ENCODE data around the gene SLC22A7. TPM values are rescaled to one million over a fixed set of nuclear protein-coding genes. Genes with fewer than 3 reads are reported as not detected.

SLC22A7 gene
- total RNA-seq, 2 donors from 2014 or later, result not detected

DNA sequence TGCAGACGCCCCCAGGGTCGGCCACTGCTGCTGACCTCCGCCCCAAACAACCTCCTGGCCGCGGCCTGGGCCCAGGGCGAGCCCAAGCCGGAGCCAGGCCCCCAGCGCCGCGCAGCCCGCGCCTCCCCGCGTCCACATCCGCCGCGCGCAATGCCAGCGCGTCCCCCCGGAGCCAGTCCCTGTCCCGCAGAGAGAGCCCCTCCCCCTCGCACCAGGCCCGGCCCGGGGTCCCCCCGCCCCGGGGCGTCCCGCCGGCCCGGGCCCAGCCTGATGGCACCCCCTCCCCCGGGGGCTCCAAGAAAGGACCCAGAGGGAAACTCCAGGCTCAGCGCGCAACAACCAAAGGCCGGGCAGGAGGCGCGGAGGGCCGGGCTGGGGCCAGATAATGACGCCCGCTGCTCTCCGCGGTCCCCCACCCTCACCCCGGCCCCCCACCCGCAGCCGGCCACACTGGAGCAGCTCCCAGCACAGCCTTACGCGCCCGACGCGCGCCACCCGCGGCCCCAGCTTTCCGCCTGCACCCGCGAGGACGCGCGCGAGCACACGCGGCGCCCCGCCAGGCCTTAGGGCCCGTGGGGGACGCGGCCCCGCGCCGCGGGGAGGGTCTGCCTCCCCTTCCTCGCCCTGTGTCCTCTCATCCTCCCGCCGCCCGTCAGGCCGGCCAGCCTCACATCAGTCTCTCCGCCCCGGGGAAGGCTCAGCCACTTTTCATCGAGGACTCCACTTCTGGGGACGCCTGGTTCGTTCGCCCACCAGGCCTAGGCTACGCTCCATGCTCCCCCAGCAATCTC is 12.9 kb upstream of the SLC22A7 start:
- H3K27me3 ChIP-seq, result no peaks in the 10 kb centered on the region
- WGBS, 2 donors, result 2 to 16% methylated on average over 14 to 71 of the region's 83 CpGs
- ATAC-seq (no peak), DNase-seq (no peak)
- H3K4me1 ChIP-seq, result no peaks in the 10 kb centered on the region
- TF ChIP-seq, protein P1, sequence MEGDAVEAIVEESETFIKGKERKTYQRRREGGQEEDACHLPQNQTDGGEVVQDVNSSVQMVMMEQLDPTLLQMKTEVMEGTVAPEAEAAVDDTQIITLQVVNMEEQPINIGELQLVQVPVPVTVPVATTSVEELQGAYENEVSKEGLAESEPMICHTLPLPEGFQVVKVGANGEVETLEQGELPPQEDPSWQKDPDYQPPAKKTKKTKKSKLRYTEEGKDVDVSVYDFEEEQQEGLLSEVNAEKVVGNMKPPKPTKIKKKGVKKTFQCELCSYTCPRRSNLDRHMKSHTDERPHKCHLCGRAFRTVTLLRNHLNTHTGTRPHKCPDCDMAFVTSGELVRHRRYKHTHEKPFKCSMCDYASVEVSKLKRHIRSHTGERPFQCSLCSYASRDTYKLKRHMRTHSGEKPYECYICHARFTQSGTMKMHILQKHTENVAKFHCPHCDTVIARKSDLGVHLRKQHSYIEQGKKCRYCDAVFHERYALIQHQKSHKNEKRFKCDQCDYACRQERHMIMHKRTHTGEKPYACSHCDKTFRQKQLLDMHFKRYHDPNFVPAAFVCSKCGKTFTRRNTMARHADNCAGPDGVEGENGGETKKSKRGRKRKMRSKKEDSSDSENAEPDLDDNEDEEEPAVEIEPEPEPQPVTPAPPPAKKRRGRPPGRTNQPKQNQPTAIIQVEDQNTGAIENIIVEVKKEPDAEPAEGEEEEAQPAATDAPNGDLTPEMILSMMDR (IDR thresholded peaks at IDR 0.05), result no peak
- no peak for TF ChIP-seq POLR2A (IDR thresholded peaks at IDR 0.05)
- no peak overlapping the region for H3K4me3 ChIP-seq
- H3K9me3 ChIP-seq, result no peaks in the 10 kb centered on the region
- intact Hi-C loops (cut with DNase I), result no loop called here
- H3K27ac ChIP-seq, result no peak overlapping the region
- H3K36me3 ChIP-seq (replicated peaks in 1 of 2; ENCODE audit: insufficient read depth in 1 of 2, low read depth in 2 of 2), result no peaks in the 10 kb centered on the region

DNA sequence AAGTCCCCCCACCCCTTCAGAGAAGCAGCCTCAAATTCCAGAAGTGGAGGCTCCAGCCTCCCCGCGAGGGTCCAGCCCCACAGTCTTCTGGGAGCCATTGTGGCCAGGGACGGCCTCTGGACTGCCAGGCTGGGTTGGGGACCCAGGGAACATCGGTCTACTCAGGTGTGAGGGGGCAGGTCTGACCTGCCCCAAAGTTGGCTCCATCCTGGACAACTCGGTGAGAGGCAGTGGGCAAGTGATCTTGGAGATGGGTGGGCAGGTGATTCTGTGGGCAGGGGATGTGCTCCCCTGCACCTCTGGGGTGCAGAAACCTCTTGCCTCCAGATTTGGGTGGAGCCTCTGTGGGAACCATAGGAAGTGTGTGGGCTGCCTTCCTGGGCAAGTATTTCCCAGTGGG is 12.2 kb upstream of the SLC22A7 start:
- no peaks in the 10 kb centered on the region for H3K9me3 ChIP-seq
- H3K4me3 ChIP-seq, result no peak overlapping the region
- DNase-seq, result no peak
- no peaks in the 10 kb centered on the region for H3K36me3 ChIP-seq (replicated peaks in 1 of 2; ENCODE audit: insufficient read depth in 1 of 2, low read depth in 2 of 2)
- no peaks in the 10 kb centered on the region for H3K27me3 ChIP-seq
- no peaks in the 10 kb centered on the region for H3K4me1 ChIP-seq
- 52% methylated on average over 5 of the region's 5 CpGs; no CpG with 5 or more reads in 1 of the 2 donors for WGBS, 2 donors
- no peak overlapping the region for H3K27ac ChIP-seq
- ATAC-seq, result no peak
- no peak for TF ChIP-seq POLR2A (IDR thresholded peaks at IDR 0.05)
- TF ChIP-seq, protein P1 (IDR thresholded peaks at IDR 0.05), result no peak
- intact Hi-C loops (cut with DNase I), result no loop called here

GRCh38 chr6:43286456-43286979 is 11.5 kb upstream of the SLC22A7 start:
- DNase-seq, result no peak
- H3K9me3 ChIP-seq, result no peaks in the 10 kb centered on the region
- no peaks in the 10 kb centered on the region for H3K4me1 ChIP-seq
- no peak overlapping the region for H3K27ac ChIP-seq
- intact Hi-C loops (cut with DNase I), result no loop called here
- H3K36me3 ChIP-seq (replicated peaks in 1 of 2; ENCODE audit: insufficient read depth in 1 of 2, low read depth in 2 of 2), result no peaks in the 10 kb centered on the region
- 77 to 84% methylated on average over 6 of the region's 6 CpGs for WGBS, 2 donors
- no peak overlapping the region for H3K4me3 ChIP-seq
- no peaks in the 10 kb centered on the region for H3K27me3 ChIP-seq
- ATAC-seq, result no peak
- TF ChIP-seq POLR2A (IDR thresholded peaks at IDR 0.05), result no peak
- TF ChIP-seq, protein P1 (IDR thresholded peaks at IDR 0.05), result no peak

DNA sequence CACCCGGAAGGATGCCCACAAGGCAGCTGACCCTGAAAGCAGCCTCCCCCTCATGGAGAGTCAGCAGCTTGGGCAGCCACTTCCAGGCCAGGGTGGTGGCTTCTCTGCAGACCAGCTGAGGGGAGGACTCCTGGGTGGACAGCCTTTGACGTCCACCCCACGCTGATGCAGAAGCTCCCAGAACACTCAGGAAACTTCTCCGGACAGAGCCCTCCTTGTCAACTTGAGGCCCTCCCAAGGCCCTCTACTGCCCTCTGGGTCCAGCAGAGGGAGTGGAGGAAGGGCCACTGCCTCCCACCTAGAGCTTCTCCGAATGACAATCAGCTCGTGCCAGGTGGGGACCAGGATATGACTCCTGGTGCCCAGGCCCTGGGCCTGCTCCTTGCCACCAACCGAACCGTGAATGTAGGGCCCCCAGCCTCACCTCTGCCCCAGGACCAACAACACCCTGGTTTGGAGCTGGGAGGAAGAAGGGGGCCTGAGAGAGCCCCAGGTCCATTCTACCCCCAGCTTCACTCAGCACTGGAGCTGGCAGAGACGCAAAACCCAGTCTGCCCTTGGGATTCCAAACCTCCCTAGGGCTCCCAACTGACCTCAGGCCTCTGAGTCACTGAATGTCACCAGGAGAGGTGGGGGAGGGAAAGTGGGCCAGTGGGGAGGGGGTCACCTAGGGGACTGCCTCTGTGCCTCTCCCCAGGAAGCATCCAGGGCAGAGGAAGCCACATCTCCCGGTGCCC is 10.9 kb upstream of the SLC22A7 start:
- 53 to 100% methylated on average over 1 to 9 of the region's 10 CpGs for WGBS, 2 donors
- Histone ChIP-seq H3K36me3 (replicated peaks in 1 of 2; ENCODE audit: insufficient read depth in 1 of 2, low read depth in 2 of 2) (no peaks in the 10 kb centered on the region), H3K9me3 (no peaks in the 10 kb centered on the region), H3K4me1 (no peaks in the 10 kb centered on the region), H3K27ac (no peak overlapping the region), H3K27me3 (no peaks in the 10 kb centered on the region), H3K4me3 (no peak overlapping the region)
- no peak for DNase-seq
- no peak for TF ChIP-seq POLR2A (IDR thresholded peaks at IDR 0.05)
- intact Hi-C loops (cut with DNase I), result no loop called here
- ATAC-seq, result no peak
